ENCODE data around the gene UBAC2.

GRCh38 chr13:99321709-99322108 lies 121.1 kb downstream of the UBAC2 start:
- no peak for TF ChIP-seq FOSL1 (IDR thresholded peaks at IDR 0.05; ENCODE audit: insufficient read depth, low read depth, low read length)
- TF ChIP-seq, protein P1, sequence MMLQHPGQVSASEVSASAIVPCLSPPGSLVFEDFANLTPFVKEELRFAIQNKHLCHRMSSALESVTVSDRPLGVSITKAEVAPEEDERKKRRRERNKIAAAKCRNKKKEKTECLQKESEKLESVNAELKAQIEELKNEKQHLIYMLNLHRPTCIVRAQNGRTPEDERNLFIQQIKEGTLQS (IDR thresholded peaks at IDR 0.05; ENCODE audit: insufficient read depth, low read depth, low read length), result no peak
- no peak for TF ChIP-seq CHD1 (IDR thresholded peaks at IDR 0.05; ENCODE audit: low read depth, low read length)
- no peak for TF ChIP-seq CTCF (IDR thresholded peaks at IDR 0.05; ENCODE audit: control extremely low read depth in 1 of 3, insufficient read depth in 1 of 3, low read depth in 1 of 3, low read length in 3 of 3)
- TF ChIP-seq YY1 (IDR thresholded peaks at IDR 0.05; ENCODE audit: low read depth, low read length), result no peak
- no peak for TF ChIP-seq EP300 (IDR thresholded peaks at IDR 0.05; ENCODE audit: borderline replicate concordance in 1 of 2, low read depth in 2 of 2, low read length in 2 of 2)
- no peak for TF ChIP-seq PHF8 (conservative IDR thresholded peaks at IDR 0.05; ENCODE audit: low read depth, low read length)
- no peak for TF ChIP-seq CEBPB (IDR thresholded peaks at IDR 0.05; ENCODE audit: low read depth, low read length)
- no peak for TF ChIP-seq POLR2A (IDR thresholded peaks at IDR 0.05; ENCODE audit: control extremely low read depth in 1 of 2, low read depth in 2 of 2, low read length in 2 of 2)
- no peak for TF ChIP-seq POLR2AphosphoS5 (IDR thresholded peaks at IDR 0.05; ENCODE audit: low read depth, low read length)
